HEK293T (cell line): ENCODE data around the gene BLVRB.
"Not testable (repeated sequence)": the region's sequence is repeated elsewhere in the genome, so short reads cannot be mapped to it uniquely, and the experiment has no call there.

Experiments used
- CTCF ChIA-PET: fragments of 350-600 bp; formaldehyde crosslinking; extraction: SDS; loops from one replicate; lab custom pipeline; 2021; ENCODE audit warnings: antibody characterized with exemption, inconsistent platforms; lab: Yijun Ruan, JAX
- POLR2A ChIA-PET: fragments of 350-600 bp; formaldehyde crosslinking; extraction: SDS; loops from one replicate; lab custom pipeline; 2020; ENCODE audit warnings: antibody characterized with exemption, inconsistent platforms; lab: Yijun Ruan, JAX
- DNase-seq: peaks from one replicate; pipeline ENCODE4 v3.0.0; 2012; ENCODE audit warnings: mixed read lengths; ENCODE audit errors: extremely low spot score
- ARNT ChIP-seq: fragments of 450-650 bp; IDR thresholded peaks from 2 replicates; pipeline ENCODE4 v1.6.1; 2017; ENCODE audit warnings: mild to moderate bottlenecking
- BHLHE40 ChIP-seq: fragments of 450-650 bp; IDR thresholded peaks from 2 replicates; pipeline ENCODE4 v1.6.1; 2016; ENCODE audit warnings: mild to moderate bottlenecking, moderate library complexity, borderline replicate concordance
- CTBP1 ChIP-seq: fragments of 450-650 bp; IDR thresholded peaks from 2 replicates; pipeline ENCODE4 v1.6.1; 2016; ENCODE audit warnings: borderline replicate concordance
- ELF4 ChIP-seq: fragments of 450-650 bp; IDR thresholded peaks from 2 replicates; pipeline ENCODE4 v1.6.1; 2017; ENCODE audit warnings: antibody characterized with exemption
- FOXA1 ChIP-seq: fragments of 450-650 bp; IDR thresholded peaks from 2 replicates; pipeline ENCODE4 v1.6.1; 2016; ENCODE audit warnings: mild to moderate bottlenecking
- FOXK2 ChIP-seq: fragments of 450-650 bp; IDR thresholded peaks from 2 replicates; pipeline ENCODE4 v1.6.1; 2016; ENCODE audit warnings: mild to moderate bottlenecking
- FOXM1 ChIP-seq: fragments of 450-650 bp; IDR thresholded peaks from 2 replicates; pipeline ENCODE4 v1.6.1; 2017; ENCODE audit warnings: mild to moderate bottlenecking, borderline replicate concordance
- HDGF ChIP-seq: fragments of 450-650 bp; IDR thresholded peaks from 2 replicates; pipeline ENCODE4 v1.6.1; 2017; ENCODE audit warnings: antibody characterized with exemption, borderline replicate concordance
- L3MBTL2 ChIP-seq: fragments of 450-650 bp; conservative IDR thresholded peaks from 2 replicates; pipeline ENCODE4 v1.6.1; 2016; ENCODE audit warnings: mild to moderate bottlenecking
- LEF1 ChIP-seq: fragments of 450-650 bp; IDR thresholded peaks from 2 replicates; pipeline ENCODE4 v1.6.1; 2017; ENCODE audit warnings: mild to moderate bottlenecking, borderline replicate concordance
- NFRKB ChIP-seq: fragments of 450-650 bp; IDR thresholded peaks from 2 replicates; pipeline ENCODE4 v1.6.1; 2016; ENCODE audit warnings: mild to moderate bottlenecking, moderate library complexity
- SP1 ChIP-seq: fragments of 450-650 bp; IDR thresholded peaks from 2 replicates; pipeline ENCODE4 v1.6.1; 2017
- SUZ12 ChIP-seq: fragments of 450-650 bp; IDR thresholded peaks from 2 replicates; pipeline ENCODE4 v1.6.1; 2016; ENCODE audit warnings: mild to moderate bottlenecking
- TARDBP ChIP-seq: fragments of 450-650 bp; IDR thresholded peaks from 2 replicates; pipeline ENCODE4 v1.6.1; 2016
- ZNF384 ChIP-seq: fragments of 450-650 bp; IDR thresholded peaks from 2 replicates; pipeline ENCODE4 v1.6.1; 2016
- TF ChIP-seq, protein P1 (sequence below): fragments of 450-650 bp; IDR thresholded peaks from 2 replicates; pipeline ENCODE4 v1.6.1; 2016

Gene BLVRB

GRCh38 chr19:40494191-40494838 is 28.8 kb upstream of the BLVRB start:
- DNase-seq, result no peak
- TF ChIP-seq SUZ12, result no peak
- no peak for TF ChIP-seq FOXM1
- TF ChIP-seq, protein P1, sequence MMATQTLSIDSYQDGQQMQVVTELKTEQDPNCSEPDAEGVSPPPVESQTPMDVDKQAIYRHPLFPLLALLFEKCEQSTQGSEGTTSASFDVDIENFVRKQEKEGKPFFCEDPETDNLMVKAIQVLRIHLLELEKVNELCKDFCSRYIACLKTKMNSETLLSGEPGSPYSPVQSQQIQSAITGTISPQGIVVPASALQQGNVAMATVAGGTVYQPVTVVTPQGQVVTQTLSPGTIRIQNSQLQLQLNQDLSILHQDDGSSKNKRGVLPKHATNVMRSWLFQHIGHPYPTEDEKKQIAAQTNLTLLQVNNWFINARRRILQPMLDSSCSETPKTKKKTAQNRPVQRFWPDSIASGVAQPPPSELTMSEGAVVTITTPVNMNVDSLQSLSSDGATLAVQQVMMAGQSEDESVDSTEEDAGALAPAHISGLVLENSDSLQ, result no peak; the same call in 1 of the 2 replicates
- no peak for TF ChIP-seq ELF4
- no peak for TF ChIP-seq ZNF384
- no peak for TF ChIP-seq TARDBP
- TF ChIP-seq FOXA1, result no peak
- TF ChIP-seq L3MBTL2, result no peak
- TF ChIP-seq ARNT, result no peak
- TF ChIP-seq NFRKB, result no peak
- no peak for TF ChIP-seq HDGF
- no peak for TF ChIP-seq CTBP1
- no peak for TF ChIP-seq SP1
- ChIA-PET POLR2A (no interaction called here), CTCF (no interaction called here)

DNA sequence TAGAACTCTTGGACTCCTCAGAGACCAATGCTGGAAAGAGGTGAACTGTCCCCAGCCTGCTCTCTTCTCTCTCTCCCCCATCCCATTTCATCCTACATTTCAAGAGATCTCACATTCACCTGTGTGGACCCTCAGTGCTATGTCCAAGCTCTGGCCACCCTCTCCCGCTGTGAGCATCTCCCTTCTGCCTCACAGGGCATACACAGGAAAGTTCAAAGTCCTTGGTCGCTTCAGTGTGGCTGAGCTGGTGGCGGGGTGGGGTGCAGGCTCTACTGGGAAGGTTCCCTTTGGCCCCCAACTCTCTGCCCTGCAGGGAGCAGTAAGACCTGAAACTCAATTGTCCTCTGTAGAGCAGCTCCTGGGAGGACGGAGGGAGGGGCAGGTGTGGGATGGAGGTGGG is 28.2 kb upstream of the BLVRB start:
- DNase-seq, result no peak
- TF ChIP-seq FOXK2, result no peak
- TF ChIP-seq FOXA1, result no peak
- no peak for TF ChIP-seq L3MBTL2
- TF ChIP-seq TARDBP, result no peak
- no peak for TF ChIP-seq BHLHE40
- no peak for TF ChIP-seq ZNF384
- no peak for TF ChIP-seq LEF1
- no peak for TF ChIP-seq ARNT
- TF ChIP-seq SUZ12, result no peak
- ChIA-PET CTCF (no interaction called here), POLR2A (no interaction called here)

GRCh38 chr19:40492274-40492673 is 26.7 kb upstream of the BLVRB start:
- POLR2A ChIA-PET, result interaction anchor here (2.2 kb wide), 1 partner anchor 144 kb away, joined by 6 read pairs; the partner anchor contains the start of genes C19orf47 and PLD3
- TF ChIP-seq FOXM1 (no peak), L3MBTL2 (no peak), SP1 (no peak), CTBP1 (no peak), ELF4 (no peak), ARNT (no peak), LEF1 (no peak), FOXA1 (no peak), TARDBP (no peak), FOXK2 (no peak), HDGF (no peak), ZNF384 (no peak), SUZ12 (no peak)
- TF ChIP-seq, protein P1, result no peak

GRCh38 chr19:40489882-40490230 is 24.3 kb upstream of the BLVRB start:
- TF ChIP-seq NFRKB, result no peak
- no peak for TF ChIP-seq CTBP1
- TF ChIP-seq TARDBP, result no peak
- TF ChIP-seq FOXA1, result no peak
- TF ChIP-seq FOXM1, result no peak
- no peak for TF ChIP-seq BHLHE40
- no peak for TF ChIP-seq HDGF
- no peak for TF ChIP-seq LEF1
- TF ChIP-seq ELF4, result no peak
- no peak for TF ChIP-seq FOXK2
- TF ChIP-seq L3MBTL2, result no peak
- TF ChIP-seq SUZ12, result no peak
- no peak for TF ChIP-seq ARNT
- TF ChIP-seq SP1, result no peak
- TF ChIP-seq, protein P1, result no peak
- no peak for DNase-seq
- POLR2A ChIA-PET, result interaction anchor here (1.5 kb wide), 1 partner anchor 47 kb away, joined by 3 read pairs; no protein-coding TSS in a partner anchor
- CTCF ChIA-PET, result interaction anchor here (2.4 kb wide), 1 partner anchor 25 kb away, joined by 8 read pairs; no protein-coding TSS in a partner anchor

More at GRCh38 chr19:40492274-40492673, 26.7 kb upstream of the BLVRB start:
- CTCF ChIA-PET, result no interaction called here
- no peak for DNase-seq

GRCh38 chr19:40486017-40486416 is 20.5 kb upstream of the BLVRB start:
- POLR2A ChIA-PET, result no interaction called here
- TF ChIP-seq TARDBP (no peak), BHLHE40 (no peak), SP1 (no peak), NFRKB (no peak), SUZ12 (no peak), L3MBTL2 (no peak), FOXK2 (no peak), FOXA1 (no peak), FOXM1 (no peak), ELF4 (no peak), CTBP1 (no peak), ARNT (no peak), LEF1 (no peak), HDGF (no peak), ZNF384 (no peak)
- TF ChIP-seq, protein P1, result no peak
- DNase-seq, result no peak
- CTCF ChIA-PET, result no interaction called here

DNA sequence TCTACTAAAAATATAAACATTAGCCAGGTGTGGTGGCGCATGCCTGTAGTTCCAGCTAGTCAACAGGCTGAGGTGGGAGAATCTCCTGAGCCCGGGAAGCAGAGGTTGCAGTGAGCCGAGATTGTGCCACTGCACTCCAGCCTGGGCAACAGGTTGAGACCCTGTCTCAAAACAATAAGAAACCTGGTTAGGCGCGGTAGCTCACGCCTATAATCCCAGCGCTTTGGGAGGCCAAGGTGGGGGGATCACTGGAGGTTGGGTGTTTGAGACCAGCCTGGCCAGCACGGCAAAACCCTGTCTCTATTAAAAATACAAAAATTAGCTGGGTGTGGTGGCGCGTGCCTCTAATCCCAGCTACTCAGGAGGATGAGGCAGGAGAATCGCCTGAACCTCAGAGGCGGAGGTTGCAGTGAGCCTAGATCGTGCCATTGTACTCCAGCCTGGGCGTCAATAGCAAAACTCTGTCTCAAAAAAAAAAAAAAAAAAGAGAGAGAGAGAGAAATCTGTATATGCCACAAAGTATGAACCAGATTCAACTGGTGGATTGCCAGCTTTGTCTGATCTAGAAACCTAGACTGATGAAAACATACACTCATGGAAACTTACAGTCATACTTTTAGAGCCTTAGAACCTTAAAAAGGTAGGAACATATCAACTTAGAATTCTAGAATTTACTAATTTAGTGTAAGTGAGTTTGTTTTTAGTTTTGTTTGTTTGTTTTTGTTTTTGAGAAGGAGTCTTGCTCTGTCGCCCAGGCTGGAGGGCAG is 10.5 kb upstream of the BLVRB start:
- ChIA-PET CTCF (interaction anchor here (0.6 to 1.1 kb wide), 2 partner anchors 12 to 51 kb away, joined by 3 to 4 read pairs; no protein-coding TSS in a partner anchor), POLR2A (interaction anchor here (0.7 to 1.2 kb wide), 2 partner anchors 12 to 23 kb away, joined by 3 to 4 read pairs; no protein-coding TSS in a partner anchor)
- not testable (repeated sequence) for DNase-seq
